Right atrium auricular region (tissue), 2 donors: ENCODE results near the gene APOL2. TPM values are rescaled to one million over a fixed set of nuclear protein-coding genes. Genes with fewer than 3 reads are reported as not detected.
"Not testable (repeated sequence)": the region's sequence is repeated elsewhere in the genome, so short reads cannot be mapped to it uniquely, and the experiment has no call there.

Experiments used
- DNase-seq: peaks from one replicate; pipeline ENCODE4 v3.0.0-alpha.2; 2019; ENCODE audit warnings: low spot score
- H3K27ac ChIP-seq, 2 donors: fragments of 200-600 bp; sonication (generic); 1 replicate in 1 of 2; 2 replicates in 1 of 2; pipeline ENCODE4 v1.5.1; 2016 to 2019
- H3K27me3 ChIP-seq, 2 donors: fragments of 200-600 bp; sonication (generic); one replicate each; pipeline versions ENCODE4 v1.5.1 to v1.6.0; 2017 to 2019
- H3K36me3 ChIP-seq: fragments of 200-600 bp; sonication (generic); one replicate; pipeline ENCODE4 v1.5.1; 2016
- H3K4me1 ChIP-seq, 2 donors: fragments of 200-600 bp; sonication (generic); one replicate each; pipeline versions ENCODE4 v1.5.1 to v1.6.0; 2017 to 2019
- H3K4me3 ChIP-seq, 2 donors: fragments of 200-600 bp; sonication (generic); 1 replicate in 1 of 2; 2 replicates in 1 of 2; pipeline ENCODE4 v1.5.1; 2017 to 2019; ENCODE audit warnings: mild to moderate bottlenecking in 1 of 2, moderate library complexity in 1 of 2
- H3K9me3 ChIP-seq, 2 donors: fragments of 200-600 bp; sonication (generic); one replicate each; pipeline ENCODE4 v1.5.1; 2019
- CTCF ChIP-seq, 2 donors: fragments of 200-600 bp; sonication (generic); IDR thresholded peaks; one replicate each; pipeline ENCODE4 v1.5.1; 2019; ENCODE audit warnings: antibody characterized with exemption in 2 of 2
- total RNA-seq, 2 donors: library from RNA; depleted of rRNA; stranded (reverse); fragments of >200 nt; gene quantifications; one replicate each; pipeline ENCODE4 v1.1.0, GENCODE V29; 2016

Gene APOL2
- total RNA-seq, 2 donors from 2014 or later: 25.4 to 25.7 TPM

- H3K4me1 ChIP-seq: peaks cover 0 to 8% of the 10 kb centered on the region in 2 donors
- H3K4me3 ChIP-seq: no peak overlapping the region
- H3K27me3 ChIP-seq: no peaks in the 10 kb centered on the region
- no peaks in the 10 kb centered on the region for H3K9me3 ChIP-seq
- H3K27ac ChIP-seq: no peak overlapping the region
- no peak for DNase-seq
- TF ChIP-seq CTCF (IDR thresholded peaks at IDR 0.05): no peak
- H3K36me3 ChIP-seq: peaks cover 40% of the 10 kb centered on the region
Observed at GRCh38 chr22:36279219-36279666, 39.9 kb upstream of the APOL2 start.

- peak; percentile 71 for DNase-seq
- Histone ChIP-seq H3K4me3 (no peak overlapping the region), H3K36me3 (peaks cover 24% of the 10 kb centered on the region), H3K4me1 (peaks cover 0 to 8% of the 10 kb centered on the region in 2 donors), H3K27ac (no peak overlapping the region), H3K27me3 (no peaks in the 10 kb centered on the region), H3K9me3 (no peaks in the 10 kb centered on the region)
- TF ChIP-seq CTCF (IDR thresholded peaks at IDR 0.05): peak; percentile 88 to 93
Observed at GRCh38 chr22:36277482-36278291, 38.4 kb upstream of the APOL2 start.

- no peak for TF ChIP-seq CTCF (IDR thresholded peaks at IDR 0.05)
- H3K27me3 ChIP-seq: no peaks in the 10 kb centered on the region
- no peaks in the 10 kb centered on the region for H3K36me3 ChIP-seq
- DNase-seq: no peak
- no peak overlapping the region for H3K27ac ChIP-seq
- no peaks in the 10 kb centered on the region for H3K9me3 ChIP-seq
- H3K4me3 ChIP-seq: no peak overlapping the region
- peaks cover 0 to 8% of the 10 kb centered on the region in 2 donors for H3K4me1 ChIP-seq
Observed at GRCh38 chr22:36274531-36274930, 35.2 kb upstream of the APOL2 start.

GRCh38 chr22:36271951-36272350 lies 32.6 kb upstream of the APOL2 start:
- H3K4me1 ChIP-seq, DNase-seq, H3K27me3 ChIP-seq, H3K9me3 ChIP-seq, H3K27ac ChIP-seq, H3K4me3 ChIP-seq, H3K36me3 ChIP-seq: not testable (repeated sequence)

GRCh38 chr22:36271231-36271630 lies 31.9 kb upstream of the APOL2 start:
- not testable (repeated sequence) for H3K4me3 ChIP-seq, H3K27me3 ChIP-seq, H3K9me3 ChIP-seq, H3K4me1 ChIP-seq, H3K27ac ChIP-seq, DNase-seq, H3K36me3 ChIP-seq

- H3K4me1 ChIP-seq: no peaks in the 10 kb centered on the region
- peaks cover 12% of the 10 kb centered on the region for H3K36me3 ChIP-seq
- no peak overlapping the region for H3K4me3 ChIP-seq
- H3K27ac ChIP-seq: no peak overlapping the region
- no peak for DNase-seq
- no peak for TF ChIP-seq CTCF (IDR thresholded peaks at IDR 0.05)
- H3K9me3 ChIP-seq: no peaks in the 10 kb centered on the region
- no peaks in the 10 kb centered on the region for H3K27me3 ChIP-seq
Observed at GRCh38 chr22:36267896-36268485, 28.7 kb upstream of the APOL2 start.
